Stimulated activated CD4-positive, alpha-beta T cell treated with anti-CD3 and anti-CD28 coated beads, TNF-alpha, amount 100 ng/mL, for 4 hours (primary cell): ENCODE measurements around the gene FBXW4.

Experiments used
- DNase-seq, 3 experiments: peaks; one replicate each; pipeline ENCODE4 v3.0.0-alpha.2; 2020; ENCODE audit warnings: low read depth in 3 of 3

FBXW4 gene

GRCh38 chr10:101694674-101695403, at the start of gene FBXW4:
TSS of gene FBXW4 (minus strand) at chr10:101695170. CDS start at chr10:101695105, 65 bp downstream.
- peak; percentile 54 to 68 (median 65) for DNase-seq

GRCh38 chr10:101744267-101744666, 49.3 kb upstream of the FBXW4 start:
- DNase-seq: no peak

GRCh38 chr10:101741938-101742337, 47.0 kb upstream of the FBXW4 start:
- DNase-seq: no peak

GRCh38 chr10:101736666-101737065, 41.7 kb upstream of the FBXW4 start:
- no peak for DNase-seq

- no peak for DNase-seq
Observed at GRCh38 chr10:101732096-101732495, 37.1 kb upstream of the FBXW4 start.

- no peak for DNase-seq
Observed at GRCh38 chr10:101726115-101726387, 31.1 kb upstream of the FBXW4 start.

GRCh38 chr10:101725296-101726114, 30.5 kb upstream of the FBXW4 start:
- DNase-seq: no peak

- DNase-seq: no peak
Observed at GRCh38 chr10:101724446-101724845, 29.5 kb upstream of the FBXW4 start.

- no peak for DNase-seq
Observed at GRCh38 chr10:101723176-101723575, 28.2 kb upstream of the FBXW4 start.

- no peak for DNase-seq
Observed at GRCh38 chr10:101721806-101722205, 26.8 kb upstream of the FBXW4 start.

- DNase-seq: no peak
Observed at GRCh38 chr10:101720606-101721230, 25.7 kb upstream of the FBXW4 start.

GRCh38 chr10:101718690-101719275, 23.8 kb upstream of the FBXW4 start:
- DNase-seq: no peak

- no peak for DNase-seq
Observed at GRCh38 chr10:101716891-101717659, 22.1 kb upstream of the FBXW4 start.

- no peak for DNase-seq
Observed at GRCh38 chr10:101712997-101713396, 18.0 kb upstream of the FBXW4 start.

GRCh38 chr10:101710793-101711192, 15.8 kb upstream of the FBXW4 start:
- no peak for DNase-seq

GRCh38 chr10:101710059-101710695, 15.2 kb upstream of the FBXW4 start:
- no peak for DNase-seq

GRCh38 chr10:101709359-101710058, 14.5 kb upstream of the FBXW4 start:
- DNase-seq: no peak

GRCh38 chr10:101708870-101709269, 13.9 kb upstream of the FBXW4 start:
- DNase-seq: no peak

- no peak for DNase-seq
Observed at GRCh38 chr10:101708073-101708472, 13.1 kb upstream of the FBXW4 start.

GRCh38 chr10:101704331-101704730, 9.4 kb upstream of the FBXW4 start:
- DNase-seq: no peak

GRCh38 chr10:101696632-101697031, 1.7 kb upstream of the FBXW4 start:
- DNase-seq: no peak
